22Rv1 (cell line): Measurements from ENCODE around the gene MRGPRX4.
"Not testable (repeated sequence)": the region's sequence is repeated elsewhere in the genome, so short reads cannot be mapped to it uniquely, and the experiment has no call there.

ENCODE experiments used
- H3K27ac ChIP-seq: fragments of 450-650 bp; 2 replicates; pipeline ENCODE4 v1.5.1; 2017
- ZFX ChIP-seq: fragments of 450-650 bp; IDR thresholded peaks from 2 replicates; pipeline ENCODE4 v1.6.1; 2017; ENCODE audit warnings: antibody characterized with exemption, borderline replicate concordance
- TF ChIP-seq, protein P1 (sequence below): fragments of 450-650 bp; IDR thresholded peaks from 2 replicates; pipeline ENCODE4 v1.5.1; 2017; ENCODE audit warnings: mild to moderate bottlenecking

The MRGPRX4 gene

DNA sequence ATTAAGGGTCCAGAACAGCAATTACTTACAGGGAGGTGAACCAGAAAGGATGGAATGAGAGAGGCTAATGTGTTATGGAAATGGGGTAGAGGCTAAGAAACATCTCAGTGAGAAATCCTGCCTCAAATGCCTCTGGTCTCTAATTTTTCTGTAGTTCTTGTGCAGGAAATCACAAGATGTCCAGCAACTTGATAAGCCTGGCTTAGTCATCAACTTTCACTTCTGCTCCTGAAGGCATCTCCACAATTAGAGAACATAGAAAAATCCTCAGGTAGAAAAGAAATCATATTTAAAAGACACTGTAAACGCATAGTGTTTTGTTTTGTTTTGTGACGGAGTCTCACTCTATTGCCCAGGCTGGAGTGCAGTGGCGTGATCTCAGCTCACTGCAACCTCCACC lies 18.7 kb downstream of the MRGPRX4 start:
- H3K27ac ChIP-seq = no peak overlapping the region
- TF ChIP-seq ZFX = no peak
- TF ChIP-seq, protein P1, sequence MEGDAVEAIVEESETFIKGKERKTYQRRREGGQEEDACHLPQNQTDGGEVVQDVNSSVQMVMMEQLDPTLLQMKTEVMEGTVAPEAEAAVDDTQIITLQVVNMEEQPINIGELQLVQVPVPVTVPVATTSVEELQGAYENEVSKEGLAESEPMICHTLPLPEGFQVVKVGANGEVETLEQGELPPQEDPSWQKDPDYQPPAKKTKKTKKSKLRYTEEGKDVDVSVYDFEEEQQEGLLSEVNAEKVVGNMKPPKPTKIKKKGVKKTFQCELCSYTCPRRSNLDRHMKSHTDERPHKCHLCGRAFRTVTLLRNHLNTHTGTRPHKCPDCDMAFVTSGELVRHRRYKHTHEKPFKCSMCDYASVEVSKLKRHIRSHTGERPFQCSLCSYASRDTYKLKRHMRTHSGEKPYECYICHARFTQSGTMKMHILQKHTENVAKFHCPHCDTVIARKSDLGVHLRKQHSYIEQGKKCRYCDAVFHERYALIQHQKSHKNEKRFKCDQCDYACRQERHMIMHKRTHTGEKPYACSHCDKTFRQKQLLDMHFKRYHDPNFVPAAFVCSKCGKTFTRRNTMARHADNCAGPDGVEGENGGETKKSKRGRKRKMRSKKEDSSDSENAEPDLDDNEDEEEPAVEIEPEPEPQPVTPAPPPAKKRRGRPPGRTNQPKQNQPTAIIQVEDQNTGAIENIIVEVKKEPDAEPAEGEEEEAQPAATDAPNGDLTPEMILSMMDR = no peak

DNA sequence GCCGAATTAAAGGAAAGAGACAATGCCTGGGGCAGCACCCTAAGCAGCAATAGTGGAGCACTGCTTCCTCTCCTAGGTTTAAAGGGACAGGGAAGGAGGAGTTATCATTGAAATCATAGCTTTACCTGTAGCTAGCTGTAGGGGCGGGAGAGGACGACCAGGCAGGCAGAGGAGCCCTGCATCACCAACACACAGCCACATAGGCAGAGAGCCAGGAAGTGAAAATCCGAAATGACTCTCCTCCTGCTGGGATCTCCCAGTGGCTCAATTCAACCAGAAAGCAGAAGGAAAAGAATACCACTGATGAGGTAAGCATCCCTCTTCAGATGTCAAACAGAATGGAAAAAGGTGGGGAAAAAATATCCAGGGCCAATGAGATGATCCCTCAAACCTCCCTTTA lies 20.4 kb downstream of the MRGPRX4 start:
- TF ChIP-seq ZFX = no peak
- TF ChIP-seq, protein P1 = no peak
- no peak overlapping the region for H3K27ac ChIP-seq

DNA sequence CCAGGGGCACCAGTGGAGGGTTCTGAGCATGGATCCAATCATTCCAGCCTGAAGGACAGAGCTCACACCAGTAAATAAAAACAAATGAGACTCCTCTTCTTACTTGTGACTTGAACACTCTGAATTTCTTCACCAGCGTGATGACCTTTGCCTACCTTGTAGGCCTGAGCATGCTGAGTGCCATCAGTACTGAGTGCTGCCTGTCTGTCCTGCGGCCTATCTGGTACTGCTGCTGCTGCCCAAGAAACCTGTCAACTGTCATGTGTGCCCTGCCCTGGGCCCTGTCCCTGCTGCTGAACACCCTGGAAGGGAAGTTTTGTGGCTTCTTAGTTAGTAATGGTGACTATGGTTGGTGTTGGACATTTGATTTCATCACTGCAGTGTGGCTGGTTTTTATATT lies 23.9 kb downstream of the MRGPRX4 start:
- no peak for TF ChIP-seq ZFX
- TF ChIP-seq, protein P1 = no peak
- peak overlapping the region; percentile 68 for H3K27ac ChIP-seq

DNA sequence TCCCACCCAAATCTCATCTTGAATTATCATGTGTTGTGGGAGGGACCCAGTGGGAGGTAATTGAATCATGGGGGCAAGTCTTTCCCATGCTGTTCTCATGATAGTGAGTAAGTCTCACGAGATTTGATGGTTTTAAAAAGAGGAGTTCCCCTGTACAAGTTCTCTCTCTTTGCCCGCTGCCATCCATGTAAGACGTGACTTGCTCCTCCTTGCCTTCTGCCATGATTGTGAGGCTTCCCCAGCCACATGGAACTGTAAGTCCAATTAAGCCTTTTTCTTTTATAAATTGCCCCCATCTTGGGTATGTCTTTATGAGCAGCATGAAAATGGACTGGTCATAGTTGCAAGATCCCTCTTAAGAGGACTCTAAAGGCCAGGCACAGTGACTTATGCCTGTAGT lies 25.1 kb downstream of the MRGPRX4 start:
- H3K27ac ChIP-seq = not testable (repeated sequence)

DNA sequence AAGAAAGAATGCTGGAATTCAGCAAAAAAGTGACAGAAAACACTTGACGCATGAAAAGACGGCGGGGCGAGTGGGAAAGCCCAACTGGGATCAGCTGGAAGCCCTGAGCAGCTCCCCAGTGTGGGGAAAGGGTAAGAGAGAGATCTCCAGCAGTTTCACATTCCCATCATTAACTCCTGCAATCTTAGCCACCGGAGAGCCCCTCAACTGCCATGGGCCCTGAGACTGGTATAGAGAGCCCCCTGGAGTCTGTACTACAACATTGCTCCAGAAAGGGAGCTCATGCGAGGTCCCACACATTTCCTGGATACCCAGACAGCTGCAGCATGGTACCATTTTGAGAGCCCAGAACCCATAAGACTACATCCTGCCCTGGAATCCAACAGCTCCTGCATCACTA lies 31.1 kb downstream of the MRGPRX4 start:
- H3K27ac ChIP-seq = no peak overlapping the region
- TF ChIP-seq, protein P1 = peak; percentile 26; the same call in 1 of the 2 replicates
- TF ChIP-seq ZFX = no peak

DNA sequence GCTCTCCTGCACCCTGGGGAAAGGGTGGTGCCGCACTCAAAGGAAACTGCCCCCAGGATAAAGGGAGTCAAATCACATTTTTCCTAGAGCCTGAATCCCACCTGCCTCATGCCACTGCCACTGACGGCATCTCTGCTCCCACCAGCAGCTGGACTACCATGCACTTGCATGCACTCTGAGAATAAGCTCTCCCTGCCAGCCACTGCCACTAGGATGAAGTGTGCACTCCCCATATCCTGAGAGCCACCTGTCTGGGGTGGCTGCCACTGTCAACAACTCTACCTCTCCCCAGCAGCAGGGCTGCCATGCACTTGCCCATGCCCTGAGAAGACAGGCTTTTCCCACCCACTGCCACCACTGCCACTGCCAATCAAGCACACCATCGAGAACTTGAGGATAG lies 31.6 kb downstream of the MRGPRX4 start:
- no peak for TF ChIP-seq ZFX
- TF ChIP-seq, protein P1 = no peak

DNA sequence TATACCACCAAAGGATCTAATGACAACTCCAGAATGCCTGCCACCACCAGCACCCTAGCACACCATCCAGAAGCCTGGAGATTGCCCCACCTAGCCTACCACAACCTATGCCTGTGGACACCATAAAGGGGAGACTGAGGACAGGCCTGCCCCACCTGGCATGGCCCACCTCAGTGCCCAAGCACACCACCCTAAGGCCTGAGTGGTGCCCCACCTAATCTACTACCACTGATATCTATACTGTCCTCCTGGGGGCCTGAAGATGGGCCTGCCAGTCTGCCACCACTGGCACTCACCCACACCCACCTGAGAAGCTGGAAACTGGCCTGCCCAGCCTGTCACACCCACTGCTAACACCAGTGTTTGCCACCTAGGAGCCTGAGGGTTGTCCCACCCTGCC lies 32.1 kb downstream of the MRGPRX4 start:
- H3K27ac ChIP-seq = no peak overlapping the region
- no peak for TF ChIP-seq ZFX
- TF ChIP-seq, protein P1 = no peak

More for the DNA sequence above, 31.6 kb downstream of the MRGPRX4 start:
- no peak overlapping the region for H3K27ac ChIP-seq

DNA sequence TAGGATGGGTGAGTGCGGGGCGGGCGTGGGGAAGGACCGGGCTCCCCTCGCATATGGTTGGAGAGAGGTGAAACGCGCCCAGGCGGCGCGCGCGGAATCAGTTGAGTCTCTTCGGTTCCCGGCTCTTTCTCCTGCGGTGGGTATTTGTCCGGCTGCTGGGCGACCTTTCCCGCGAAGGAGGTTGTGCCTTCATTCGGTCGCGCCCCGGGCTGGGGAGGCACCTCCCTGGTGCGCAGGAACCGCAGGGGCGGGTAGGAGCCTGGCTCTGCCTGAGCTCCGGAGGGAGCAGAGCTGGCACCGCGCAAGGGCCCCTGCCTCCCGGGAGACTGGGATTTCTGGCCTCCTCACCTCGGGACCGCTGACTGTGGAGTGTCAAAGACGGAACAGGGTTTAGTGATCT lies 36.4 kb downstream of the MRGPRX4 start:
- H3K27ac ChIP-seq = no peak overlapping the region
- no peak for TF ChIP-seq ZFX
- TF ChIP-seq, protein P1 = no peak
